ENCODE results near the gene CEP104. TPM values are rescaled to one million over a fixed set of nuclear protein-coding genes. Genes with fewer than 3 reads are reported as not detected.
A peak's percentile ranks its signal among the peaks of the same experiment; 100 is the strongest.

Gene CEP104
- total RNA-seq, 6 experiments from 2014 or later = 16.7 to 36.4 (median 26.6) TPM

GRCh38 chr1:3827813-3828307, 29.2 kb downstream of the CEP104 start:
- TF ChIP-seq CTCF (IDR thresholded peaks at IDR 0.05) = no peak
- TF ChIP-seq POLR2A (IDR thresholded peaks at IDR 0.05) = no peak
- intact Hi-C loops (cut with DNase I) = no loop called here
- no peaks in the 10 kb centered on the region for H3K9me3 ChIP-seq
- no peaks in the 10 kb centered on the region for H3K27me3 ChIP-seq
- H3K4me3 ChIP-seq = no peak overlapping the region
- WGBS (ENCODE audit: insufficient coverage, low coverage, low lambda C conversion rate, missing lambda C conversion rate) = 97% methylated on average over 6 of the region's 14 CpGs
- DNase-seq (no peak), ATAC-seq (peak in 1 of 4 donors; percentile 29)
- H3K4me1 ChIP-seq = no peaks in the 10 kb centered on the region
- peaks cover 0 to 61% (median 19%) of the 10 kb centered on the region in 4 donors for H3K36me3 ChIP-seq
- no peak overlapping the region for H3K27ac ChIP-seq

- intact Hi-C loops (cut with DNase I) = no loop called here
- Histone ChIP-seq H3K4me3 (no peak overlapping the region), H3K27me3 (no peaks in the 10 kb centered on the region), H3K27ac (no peak overlapping the region), H3K36me3 (peaks cover 0 to 66% (median 20%) of the 10 kb centered on the region in 4 donors), H3K9me3 (no peaks in the 10 kb centered on the region), H3K4me1 (no peaks in the 10 kb centered on the region)
- ATAC-seq (no peak), DNase-seq (no peak)
- WGBS (ENCODE audit: insufficient coverage, low coverage, low lambda C conversion rate, missing lambda C conversion rate) = 90% methylated on average over 9 of the region's 15 CpGs
- TF ChIP-seq CTCF (IDR thresholded peaks at IDR 0.05) = no peak
- TF ChIP-seq POLR2A (IDR thresholded peaks at IDR 0.05) = no peak
Measured at GRCh38 chr1:3825356-3825755, 31.7 kb downstream of the CEP104 start.

DNA sequence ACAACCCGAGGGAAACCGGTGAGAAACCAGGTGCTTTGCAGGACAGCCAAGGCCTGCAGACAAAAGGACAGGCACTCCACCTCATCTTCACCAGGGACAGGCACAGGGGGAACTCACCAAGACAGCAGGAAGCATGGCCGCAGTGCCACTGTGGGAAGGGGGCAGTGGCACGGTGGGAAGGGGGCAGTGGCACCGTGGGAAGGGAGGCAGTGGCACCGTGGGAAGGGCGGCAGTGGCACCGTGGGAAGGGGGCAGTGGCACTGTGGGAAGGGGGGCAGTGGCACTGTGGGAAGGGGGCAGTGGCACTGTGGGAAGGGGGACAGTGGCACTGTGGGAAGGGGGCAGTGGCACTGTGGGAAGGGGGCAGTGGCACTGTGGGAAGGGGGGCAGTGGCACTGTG, 32.4 kb downstream of the CEP104 start:
- no peaks in the 10 kb centered on the region for H3K9me3 ChIP-seq
- intact Hi-C loops (cut with DNase I) = no loop called here
- H3K4me1 ChIP-seq = no peaks in the 10 kb centered on the region
- WGBS (ENCODE audit: insufficient coverage, low coverage, low lambda C conversion rate, missing lambda C conversion rate) = 79% methylated on average over 8 of the region's 8 CpGs
- no peak for TF ChIP-seq CTCF (IDR thresholded peaks at IDR 0.05)
- TF ChIP-seq POLR2A (IDR thresholded peaks at IDR 0.05) = no peak
- ATAC-seq (no peak), DNase-seq (no peak)
- H3K36me3 ChIP-seq = peaks cover 0 to 66% (median 15%) of the 10 kb centered on the region in 4 donors
- no peak overlapping the region for H3K4me3 ChIP-seq
- no peaks in the 10 kb centered on the region for H3K27me3 ChIP-seq
- H3K27ac ChIP-seq = no peak overlapping the region

- TF ChIP-seq CTCF (IDR thresholded peaks at IDR 0.05) (no peak), POLR2A (IDR thresholded peaks at IDR 0.05) (no peak)
- Histone ChIP-seq H3K27ac (no peak overlapping the region), H3K27me3 (no peaks in the 10 kb centered on the region), H3K4me3 (no peak overlapping the region), H3K4me1 (no peaks in the 10 kb centered on the region), H3K36me3 (peaks cover 0 to 48% (median 10%) of the 10 kb centered on the region in 4 donors), H3K9me3 (no peaks in the 10 kb centered on the region)
- intact Hi-C loops (cut with DNase I) = no loop called here
- ATAC-seq (no peak), DNase-seq (peak in 1 of 3 donors; percentile 9)
- WGBS (ENCODE audit: insufficient coverage, low coverage, low lambda C conversion rate, missing lambda C conversion rate) = 89% methylated on average over 12 of the region's 16 CpGs
Measured at GRCh38 chr1:3822421-3822820, 34.6 kb downstream of the CEP104 start.

- Histone ChIP-seq H3K27me3 (no peaks in the 10 kb centered on the region), H3K9me3 (no peaks in the 10 kb centered on the region), H3K36me3 (peaks cover 0 to 45% (median 10%) of the 10 kb centered on the region in 4 donors), H3K4me1 (no peaks in the 10 kb centered on the region), H3K27ac (no peak overlapping the region), H3K4me3 (no peak overlapping the region)
- TF ChIP-seq CTCF (IDR thresholded peaks at IDR 0.05) (no peak), POLR2A (IDR thresholded peaks at IDR 0.05) (no peak)
- intact Hi-C loops (cut with DNase I) = no loop called here
- DNase-seq = peak in 1 of 3 donors; percentile 6
- WGBS (ENCODE audit: insufficient coverage, low coverage, low lambda C conversion rate, missing lambda C conversion rate) = 90% methylated on average over 13 of the region's 15 CpGs
- no peak for ATAC-seq
Measured at GRCh38 chr1:3821908-3822307, 35.1 kb downstream of the CEP104 start.
